HG03469 (cell line): ENCODE measurements around the gene SYT2.
"Not testable (repeated sequence)": the region's sequence is repeated elsewhere in the genome, so short reads cannot be mapped to it uniquely, and the experiment has no call there.

Experiments used
- ATAC-seq: cut with Tn5 transposase; IDR thresholded peaks from one replicate; pipeline ENCODE4 v1.9.1; 2021; ENCODE audit warnings: mild to moderate bottlenecking, moderate library complexity, moderate number of reproducible peaks; ENCODE audit not compliant: unreplicated experiment

Gene SYT2

GRCh38 chr1:202599669-202600431 is 110.4 kb downstream of the SYT2 start:
- ATAC-seq, result no peak

- no peak for ATAC-seq
Measured at GRCh38 chr1:202597090-202597761, 113.0 kb downstream of the SYT2 start.

- no peak for ATAC-seq
Measured at GRCh38 chr1:202596638-202597037, 113.6 kb downstream of the SYT2 start.

DNA sequence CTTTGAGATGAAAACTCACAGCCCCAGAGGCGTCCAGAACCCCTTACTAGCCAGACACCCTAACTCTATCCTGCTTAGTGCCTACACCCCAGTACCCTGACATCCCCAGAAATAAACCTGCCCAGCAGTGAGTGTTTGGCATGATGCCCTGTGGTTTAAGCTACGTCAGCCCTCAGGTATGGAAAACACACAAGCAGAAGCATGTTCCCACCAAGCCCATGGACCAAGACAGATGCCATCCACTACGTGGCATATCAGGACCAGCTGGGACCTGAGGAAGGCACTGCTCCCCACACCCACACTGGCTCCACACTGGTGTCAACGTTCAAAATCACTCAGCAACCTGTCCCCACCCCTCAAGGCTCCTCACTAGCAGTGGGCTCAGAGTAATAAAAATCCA is 116.4 kb downstream of the SYT2 start:
- ATAC-seq, result no peak

DNA sequence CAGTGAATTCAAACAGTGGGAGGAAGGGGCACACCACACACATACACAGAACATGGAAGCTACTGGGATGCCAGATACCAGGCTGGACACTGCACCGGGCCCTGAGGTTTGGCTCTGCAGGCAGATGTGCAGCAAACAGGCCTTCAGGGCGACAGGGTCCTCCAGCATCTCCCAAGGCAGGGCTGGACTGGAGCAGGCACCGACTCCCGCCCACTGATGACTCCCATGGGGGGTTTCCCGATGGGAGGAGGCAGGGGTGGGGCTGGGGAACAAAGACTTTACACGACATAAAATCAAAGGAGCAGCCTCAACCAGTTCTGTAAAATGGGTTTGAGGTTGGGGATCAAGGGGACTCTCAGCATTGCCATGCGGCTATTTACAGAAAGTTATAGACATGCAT is 118.1 kb downstream of the SYT2 start:
- no peak for ATAC-seq

- ATAC-seq, result no peak
Measured at GRCh38 chr1:202591515-202591914, 118.7 kb downstream of the SYT2 start.

DNA sequence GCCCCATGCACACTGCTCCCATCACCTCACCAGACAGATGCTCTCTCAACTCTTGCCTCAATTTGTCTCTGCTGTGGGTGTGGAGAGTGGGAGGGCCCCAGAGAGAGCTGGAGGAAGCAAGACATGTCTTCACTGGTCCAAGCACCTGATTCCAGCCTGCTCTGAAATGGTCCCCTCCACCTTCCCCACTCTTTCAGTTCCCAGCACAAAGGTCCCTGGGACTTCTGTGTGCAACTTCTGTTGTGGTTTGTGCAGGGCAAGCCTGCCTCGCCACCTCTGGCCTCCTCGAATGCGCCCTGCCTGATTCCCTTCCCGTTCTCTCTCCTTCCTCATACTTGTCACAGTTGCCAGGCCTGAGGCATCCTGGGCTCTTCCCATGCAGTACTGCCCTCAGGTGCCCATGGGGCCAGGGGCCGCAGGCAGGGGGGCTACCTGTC is 119.3 kb downstream of the SYT2 start:
- ATAC-seq, result no peak

GRCh38 chr1:202590126-202590525 is 120.1 kb downstream of the SYT2 start:
- no peak for ATAC-seq

DNA sequence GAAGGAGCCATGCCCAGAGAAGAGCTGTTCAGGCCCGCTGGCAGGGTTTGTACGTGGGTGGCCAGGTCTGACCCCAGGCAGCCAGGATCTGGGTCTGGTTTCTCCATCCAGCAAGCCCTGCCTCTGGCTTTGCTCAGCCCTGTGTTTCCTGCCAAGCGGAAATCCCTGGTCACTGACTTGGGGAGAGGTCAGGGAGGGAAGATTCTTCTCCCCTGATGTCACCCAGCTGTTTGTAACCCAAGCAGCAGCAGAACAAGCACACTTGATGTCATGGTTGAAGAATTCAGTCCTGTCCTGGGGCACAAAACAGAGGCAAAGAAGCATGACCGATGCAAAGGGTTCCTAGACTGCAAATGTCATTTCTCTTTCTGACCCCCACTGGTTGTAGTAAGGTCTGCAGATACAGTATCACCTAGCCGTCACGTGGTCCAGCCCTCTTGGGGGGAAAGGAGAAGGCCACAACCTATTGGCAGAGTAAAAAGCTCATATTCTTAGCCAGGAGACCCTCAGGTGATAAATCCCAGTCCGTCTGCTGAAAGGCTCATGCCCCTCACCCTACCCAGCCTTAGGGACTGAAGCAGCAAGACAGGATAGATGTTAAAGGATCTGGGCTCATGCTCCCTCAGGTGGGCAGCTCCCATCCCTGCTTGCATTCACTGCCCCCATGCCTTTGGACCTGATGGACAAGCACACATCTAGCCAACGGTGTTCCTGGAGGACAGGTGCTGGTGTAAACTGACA is 120.9 kb downstream of the SYT2 start:
- no peak for ATAC-seq

- ATAC-seq, result no peak
Measured at GRCh38 chr1:202588503-202589189, 121.6 kb downstream of the SYT2 start.

DNA sequence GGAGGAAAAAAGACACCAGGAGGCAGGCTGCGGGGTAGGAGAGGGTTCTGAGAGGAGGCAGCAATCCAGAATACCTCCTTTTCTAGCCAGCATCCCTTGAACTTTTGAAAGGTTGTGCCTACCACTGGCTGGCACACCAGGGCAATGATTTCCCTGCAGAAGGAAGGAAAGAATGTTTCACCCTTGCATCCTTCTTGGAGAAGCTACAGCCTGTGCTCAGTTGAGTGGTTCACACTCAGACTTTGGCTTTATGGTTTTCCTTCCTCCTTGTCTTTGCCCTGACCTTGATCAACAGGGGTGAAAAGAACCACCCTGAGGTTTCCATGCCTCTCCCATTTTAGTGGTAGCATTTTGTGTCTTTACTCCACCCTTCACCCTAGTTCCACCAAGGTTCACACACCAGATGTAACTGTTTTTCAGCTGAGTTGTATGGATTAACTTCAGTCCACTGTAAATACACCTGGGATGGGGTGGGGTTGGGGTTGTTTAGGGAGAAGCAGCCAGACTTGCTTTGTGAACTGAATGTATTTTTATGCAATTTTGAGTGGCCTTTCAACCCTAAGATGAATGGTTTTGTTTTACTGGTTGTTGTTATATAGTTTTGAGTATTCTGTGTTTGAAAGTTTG is 122.3 kb downstream of the SYT2 start:
- no peak for ATAC-seq

- ATAC-seq, result no peak
Measured at GRCh38 chr1:202586871-202587270, 123.4 kb downstream of the SYT2 start.

DNA sequence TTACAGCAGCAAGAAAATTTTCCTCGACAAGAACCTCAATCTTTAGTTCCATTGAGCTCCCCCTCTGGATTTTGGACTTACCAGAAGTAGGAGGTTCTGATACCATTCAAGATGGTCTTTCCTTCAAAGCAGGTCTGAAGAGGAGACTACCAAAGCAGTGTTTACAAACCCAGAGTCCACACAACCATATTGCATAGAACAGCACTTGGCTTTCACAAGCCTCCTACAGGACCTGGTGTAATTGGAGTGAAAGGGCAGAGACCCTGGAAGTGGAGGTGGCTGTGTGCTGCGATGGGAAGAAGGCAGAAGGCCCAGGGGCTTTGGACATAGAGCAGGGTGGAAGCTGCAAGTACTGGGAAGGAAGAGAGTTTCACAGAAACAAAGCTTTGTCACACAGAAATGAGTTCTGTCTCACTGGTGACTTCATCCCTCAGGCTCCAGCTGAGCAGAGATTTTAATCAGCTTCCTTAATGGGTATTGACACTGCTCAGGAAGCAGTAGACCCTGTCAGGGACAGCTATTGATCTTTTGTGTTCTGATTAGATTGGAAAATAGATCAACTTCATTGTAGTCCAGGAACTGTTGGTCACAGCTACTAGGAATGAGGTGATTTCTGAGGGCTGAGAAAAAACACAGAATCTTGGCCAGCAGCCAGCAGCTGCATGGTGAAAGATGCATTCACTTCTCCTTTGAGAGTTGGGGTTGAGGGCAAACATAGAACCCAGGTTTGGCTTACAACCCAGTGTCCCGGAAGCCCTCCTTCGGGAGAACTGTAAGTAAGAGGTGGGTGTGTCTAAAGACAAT is 124.0 kb downstream of the SYT2 start:
- ATAC-seq, result no peak

- ATAC-seq, result no peak
Measured at GRCh38 chr1:202585590-202585933, 124.7 kb downstream of the SYT2 start.

DNA sequence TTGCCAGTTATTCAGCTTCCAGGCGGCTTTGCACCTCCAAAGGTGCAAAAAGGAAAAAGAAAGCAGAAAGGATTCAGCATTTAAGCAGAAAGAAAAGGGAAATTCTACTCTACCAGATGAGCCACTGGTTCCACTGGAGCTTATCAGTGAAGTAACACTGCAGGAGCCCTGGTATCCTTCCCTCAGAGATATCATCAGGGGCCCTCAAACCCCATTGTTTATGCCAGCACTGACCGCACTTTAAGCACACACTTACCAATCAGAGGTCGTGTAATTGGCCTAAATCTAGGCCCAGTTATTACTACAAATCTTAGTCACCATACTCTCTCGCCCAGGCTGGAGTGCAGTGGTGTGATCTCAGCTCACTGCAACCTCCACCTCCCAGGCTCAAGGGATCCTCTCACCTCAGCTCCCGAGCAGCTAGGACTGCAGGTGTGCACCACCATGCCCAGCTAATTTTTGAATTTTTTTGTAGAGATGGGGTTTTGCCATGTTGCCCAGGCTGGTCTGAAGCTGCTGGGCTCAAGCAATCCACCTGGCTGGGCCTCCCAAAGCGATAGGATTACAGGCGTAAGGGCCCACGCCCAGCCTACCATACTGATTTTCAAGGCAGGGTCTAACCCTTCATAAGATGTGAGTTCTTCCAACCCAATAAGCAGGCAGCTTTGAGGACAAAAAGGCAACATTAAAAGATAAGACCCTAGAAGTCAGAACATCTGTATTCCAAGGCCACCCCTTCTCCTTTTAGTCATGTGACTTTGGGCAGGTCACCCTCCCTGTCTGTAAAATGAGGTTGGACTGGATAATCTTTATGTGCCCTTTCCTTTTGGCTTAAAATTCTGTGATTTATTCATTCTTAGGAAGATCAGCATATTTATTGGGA is 125.3 kb downstream of the SYT2 start:
- ATAC-seq, result no peak

GRCh38 chr1:202582350-202582749 is 127.9 kb downstream of the SYT2 start:
- not testable (repeated sequence) for ATAC-seq

- ATAC-seq, result no peak
Measured at GRCh38 chr1:202580619-202581018, 129.6 kb downstream of the SYT2 start.

- no peak for ATAC-seq
Measured at GRCh38 chr1:202579806-202580205, 130.4 kb downstream of the SYT2 start.

- no peak for ATAC-seq
Measured at GRCh38 chr1:202578565-202578964, 131.7 kb downstream of the SYT2 start.
